MG63 (cell line): ENCODE measurements around the gene ZNF570. TPM values are rescaled to one million over a fixed set of nuclear protein-coding genes. Genes with fewer than 3 reads are reported as not detected.

Experiments used
- DNase-seq: peaks from one replicate; pipeline ENCODE4 v3.0.0-alpha.2; 2020
- H3K27me3 ChIP-seq: fragments of 250-450 bp; sonication (Bioruptor Pico); 2 replicates; pipeline ENCODE4 v1.5.1; 2020; ENCODE audit warnings: mild to moderate bottlenecking, moderate library complexity
- H3K36me3 ChIP-seq: fragments of 250-450 bp; sonication (Bioruptor Pico); 2 replicates; pipeline ENCODE4 v1.5.1; 2020; ENCODE audit warnings: mild to moderate bottlenecking, moderate library complexity
- H3K4me3 ChIP-seq: fragments of 250-450 bp; sonication (Bioruptor Pico); 2 replicates; pipeline ENCODE4 v1.5.1; 2020; ENCODE audit warnings: mild to moderate bottlenecking, moderate library complexity
- H3K9me3 ChIP-seq: fragments of 250-450 bp; sonication (Bioruptor Pico); 2 replicates; pipeline ENCODE4 v1.5.1; 2020; ENCODE audit warnings: mild to moderate bottlenecking, moderate library complexity
- total RNA-seq: library from RNA; depleted of rRNA; stranded (reverse); fragments of >200 nt; shearing (Covaris generic); gene quantifications from 2 replicates; pipeline ENCODE4 v1.2.3, GENCODE V29; 2014; ENCODE audit warnings: low replicate concordance; rRNA removed

The ZNF570 gene
- total RNA-seq, 1 experiment from 2014 or later, result not detected

DNA sequence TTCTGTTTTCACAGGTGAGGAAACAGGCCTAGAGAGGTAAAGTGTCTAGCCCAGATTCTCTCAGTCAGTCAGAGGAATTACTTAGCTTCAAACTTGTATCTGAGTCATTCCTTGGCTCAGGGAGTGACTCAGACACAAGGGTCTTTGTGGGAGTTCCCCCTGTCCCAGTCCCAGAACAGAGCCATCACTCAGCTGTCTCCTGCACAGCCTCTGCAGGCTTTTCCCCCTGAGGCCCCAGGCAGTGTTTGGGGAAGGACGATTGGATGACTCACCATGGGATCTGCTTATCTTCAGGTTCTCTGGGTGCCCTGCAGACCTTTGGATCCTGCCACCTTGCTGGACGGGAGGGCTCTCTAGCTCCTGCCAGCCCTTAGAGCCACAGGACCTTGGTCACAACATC is 50.7 kb downstream of the ZNF570 start:
- Histone ChIP-seq H3K36me3 (no peaks in the 10 kb centered on the region), H3K27me3 (no peaks in the 10 kb centered on the region), H3K9me3 (no peaks in the 10 kb centered on the region; the same call in none of the 2 replicates), H3K4me3 (no peak overlapping the region)
- DNase-seq, result no peak

DNA sequence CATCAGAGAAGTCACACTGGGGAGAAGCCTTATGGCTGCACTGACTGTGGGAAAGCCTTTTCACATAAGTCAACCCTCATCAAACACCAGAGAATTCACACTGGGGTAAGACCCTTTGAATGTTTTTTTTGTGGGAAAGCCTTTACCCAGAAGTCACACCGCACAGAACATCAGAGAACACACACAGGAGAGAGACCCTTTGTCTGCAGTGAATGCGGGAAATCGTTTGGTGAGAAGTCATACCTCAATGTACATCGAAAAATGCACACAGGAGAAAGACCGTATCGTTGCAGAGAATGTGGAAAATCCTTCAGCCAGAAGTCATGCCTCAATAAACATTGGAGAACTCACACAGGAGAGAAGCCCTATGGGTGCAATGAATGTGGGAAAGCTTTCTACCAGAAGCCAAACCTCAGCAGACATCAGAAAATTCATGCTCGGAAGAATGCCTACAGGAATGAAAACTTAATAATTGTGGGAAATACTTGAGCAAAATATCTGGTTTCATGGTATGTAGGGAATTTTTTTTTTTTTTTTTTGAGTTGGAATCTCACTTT is 68.3 kb downstream of the ZNF570 start:
- no peak overlapping the region for H3K4me3 ChIP-seq
- no peaks in the 10 kb centered on the region for H3K36me3 ChIP-seq
- peaks cover 14% of the 10 kb centered on the region for H3K9me3 ChIP-seq
- no peak for DNase-seq
- H3K27me3 ChIP-seq, result no peaks in the 10 kb centered on the region

Other genes with a start within 250 kb of the ZNF570 start
- gene ZNF527, start 98.3 kb upstream of the ZNF570 start, total RNA-seq, result 3.4 and 5.9 TPM in 2 replicates
- gene ZNF569, start 1.9 kb upstream of the ZNF570 start, total RNA-seq, result 2.0 and 2.5 TPM in 2 replicates
- not detected in 2 replicates for gene ZNF793, start 37.6 kb downstream of the ZNF570 start, total RNA-seq
- 3.0 and 13.6 TPM in 2 replicates for gene ZNF571, start 125.4 kb downstream of the ZNF570 start, total RNA-seq
- 0.12 TPM in 1 of 2 replicates, not detected in the other for gene ZNF540, start 125.5 kb downstream of the ZNF570 start, total RNA-seq
- gene ZFP30, start 186.1 kb downstream of the ZNF570 start, total RNA-seq, result 27.0 and 30.2 TPM in 2 replicates